ENCODE results near the gene KLF3.

- TF ChIP-seq, protein P1, sequence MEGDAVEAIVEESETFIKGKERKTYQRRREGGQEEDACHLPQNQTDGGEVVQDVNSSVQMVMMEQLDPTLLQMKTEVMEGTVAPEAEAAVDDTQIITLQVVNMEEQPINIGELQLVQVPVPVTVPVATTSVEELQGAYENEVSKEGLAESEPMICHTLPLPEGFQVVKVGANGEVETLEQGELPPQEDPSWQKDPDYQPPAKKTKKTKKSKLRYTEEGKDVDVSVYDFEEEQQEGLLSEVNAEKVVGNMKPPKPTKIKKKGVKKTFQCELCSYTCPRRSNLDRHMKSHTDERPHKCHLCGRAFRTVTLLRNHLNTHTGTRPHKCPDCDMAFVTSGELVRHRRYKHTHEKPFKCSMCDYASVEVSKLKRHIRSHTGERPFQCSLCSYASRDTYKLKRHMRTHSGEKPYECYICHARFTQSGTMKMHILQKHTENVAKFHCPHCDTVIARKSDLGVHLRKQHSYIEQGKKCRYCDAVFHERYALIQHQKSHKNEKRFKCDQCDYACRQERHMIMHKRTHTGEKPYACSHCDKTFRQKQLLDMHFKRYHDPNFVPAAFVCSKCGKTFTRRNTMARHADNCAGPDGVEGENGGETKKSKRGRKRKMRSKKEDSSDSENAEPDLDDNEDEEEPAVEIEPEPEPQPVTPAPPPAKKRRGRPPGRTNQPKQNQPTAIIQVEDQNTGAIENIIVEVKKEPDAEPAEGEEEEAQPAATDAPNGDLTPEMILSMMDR (IDR thresholded peaks at IDR 0.05), result no peak
- TF ChIP-seq POLR2A (IDR thresholded peaks at IDR 0.05), result no peak
Observed at GRCh38 chr4:38623260-38623659, 40.7 kb upstream of the KLF3 start.

Data from right lobe of liver (tissue), 4 donors.